ENCODE results near the gene JADE1. TPM values are rescaled to one million over a fixed set of nuclear protein-coding genes. Genes with fewer than 3 reads are reported as not detected.
A peak's percentile ranks its signal among the peaks of the same experiment; 100 is the strongest.

JADE1 gene
- total and polyA plus RNA-seq, 2 of the 4 experiments (the other 2 are of a cell fraction) = 13.8 to 32.6 TPM

- intact Hi-C loops (cut with micrococcal nuclease) = no loop called here
- Histone ChIP-seq H4K91ac (ENCODE audit: insufficient read depth, low read depth, low read length) (no peak overlapping the region), H4K8ac (ENCODE audit: low read depth in 2 of 2, low read length in 2 of 2) (peak overlapping the region in 1 of 2 experiments; percentile 25; a peak in 1 of 4 replicates), H3K36me3 (ENCODE audit: control insufficient read depth, insufficient read depth, low read length) (peaks cover 27% of the 10 kb centered on the region), H3K9ac (ENCODE audit: low read depth, low read length) (no peak overlapping the region), H2AK5ac (ENCODE audit: low read depth, low read length) (no peak overlapping the region), H3K27ac (ENCODE audit: insufficient read depth, low read length) (no peak overlapping the region), H2BK5ac (ENCODE audit: low read depth, low read length, poor library complexity, severe bottlenecking) (peak overlapping the region; percentile 28), H3K18ac (ENCODE audit: low read depth, low read length) (no peak overlapping the region; the same call in 1 of the 2 replicates), H3K9me3 (ENCODE audit: control insufficient read depth, insufficient read depth, low read length) (no peaks in the 10 kb centered on the region), H2BK120ac (ENCODE audit: low read depth, low read length) (no peak overlapping the region), H3K4me3 (ENCODE audit: insufficient read depth, low read depth, low read length) (no peak overlapping the region), H2BK15ac (ENCODE audit: low read depth, low read length) (no peak overlapping the region), H4K5ac (ENCODE audit: low read depth, low read length) (no peak overlapping the region), H3K56ac (ENCODE audit: extremely low read depth, insufficient read depth, low read length) (no peak overlapping the region), H3K79me1 (ENCODE audit: low read depth in 1 of 2, low read length in 2 of 2) (peaks cover 31 to 57% of the 10 kb centered on the region in 2 experiments), H2AFZ (replicated peaks; ENCODE audit: low read length, poor library complexity) (no peak overlapping the region), H3K4me2 (ENCODE audit: low read depth, low read length) (no peak overlapping the region), H4K20me1 (ENCODE audit: insufficient read depth, low read length) (no peaks in the 10 kb centered on the region), H2AK9ac (replicated peaks; ENCODE audit: low read depth, low read length, poor library complexity) (peak overlapping the region; percentile 53), H2BK20ac (ENCODE audit: low read depth, low read length) (no peak overlapping the region), H3K4me1 (ENCODE audit: control insufficient read depth, insufficient read depth, low read length) (peaks cover 12% of the 10 kb centered on the region), H3K27me3 (ENCODE audit: control insufficient read depth, insufficient read depth, low read length) (no peaks in the 10 kb centered on the region), H3K9me1 (ENCODE audit: insufficient read depth, low read length) (peaks cover 16% of the 10 kb centered on the region), H3K14ac (replicated peaks; ENCODE audit: low read depth, low read length) (no peak overlapping the region), H3K4ac (ENCODE audit: low read depth, low read length) (no peak overlapping the region), H3K23ac (ENCODE audit: low read depth, low read length) (no peak overlapping the region)
- ChIA-PET POLR2A (ENCODE audit: unreplicated experiment) (no interaction called here), CTCF (interaction anchor here (0.6 to 1.1 kb wide), 2 partner anchors 13 to 415 kb away, joined by 3 read pairs; no protein-coding TSS in a partner anchor)
- BruUV-seq (replicated peaks) = no TSS peak
- no CpG with 5 or more reads among the region's 3 CpGs for WGBS, 2 experiments (ENCODE audit: extremely low coverage in 2 of 2, insufficient read length in 1 of 2)
- in situ Hi-C loops (cut with MboI; ENCODE audit: low sequenced_read_pairs) = loop anchor here (10.0 kb wide), 3 partner anchors 294 to 674 kb away; partner anchors contain the start of gene PGRMC2
- ATAC-seq (ENCODE audit: low read depth) = no peak
- TF ChIP-seq RCOR1 (IDR thresholded peaks at IDR 0.05; ENCODE audit: insufficient replicate concordance, low read length) (no peak), SMC3 (IDR thresholded peaks at IDR 0.05; ENCODE audit: low read depth, low read length) (no peak), POLR2A (IDR thresholded peaks at IDR 0.05; ENCODE audit: low read depth, low read length) (no peak), ELK1 (IDR thresholded peaks at IDR 0.05; ENCODE audit: borderline replicate concordance, low read depth, low read length) (no peak), CEBPB (IDR thresholded peaks at IDR 0.05; ENCODE audit: low read depth, low read length) (peak; percentile 85)
- dilution Hi-C loops (cut with HindIII; ENCODE audit: low sequenced_read_pairs, unreplicated experiment) = no loop called here
- DNase-seq = no peak
Measured at GRCh38 chr4:128868758-128869157, 59.3 kb downstream of the JADE1 start.
